ENCODE measurements around the gene NR6A1. TPM values are rescaled to one million over a fixed set of nuclear protein-coding genes. Genes with fewer than 3 reads are reported as not detected.

The NR6A1 gene
- total and polyA plus RNA-seq, 12 donors = 0.29 to 2.0 (median 1.2) TPM

GRCh38 chr9:124768334-124768733 is 2.8 kb downstream of the NR6A1 start:
- ATAC-seq (no peak), DNase-seq (no peak)
- Histone ChIP-seq H3K36me3 (no peaks in the 10 kb centered on the region), H3K4me1 (peaks cover 0 to 47% (median 17%) of the 10 kb centered on the region in 9 donors), H3K4me3 (no peak overlapping the region), H3K9me3 (no peaks in the 10 kb centered on the region), H3K27ac (no peak overlapping the region), H3K27me3 (peaks cover 0 to 66% (median 46%) of the 10 kb centered on the region in 7 donors)
- intact Hi-C loops (cut with DNase I) = no loop called here
- 65 to 78% methylated on average over 3 of the region's 3 CpGs for WGBS, 2 donors
- TF ChIP-seq CTCF (IDR thresholded peaks at IDR 0.05) = no peak

- H3K27me3 ChIP-seq = peaks cover 0 to 69% (median 50%) of the 10 kb centered on the region in 7 donors
- intact Hi-C loops (cut with DNase I) = no loop called here
- TF ChIP-seq CTCF (IDR thresholded peaks at IDR 0.05) = no peak
- WGBS, 2 donors = 66 to 76% methylated on average over 2 of the region's 2 CpGs
- DNase-seq (no peak), ATAC-seq (no peak)
- peaks cover 0 to 47% (median 17%) of the 10 kb centered on the region in 9 donors for H3K4me1 ChIP-seq
- H3K27ac ChIP-seq = no peak overlapping the region
- H3K9me3 ChIP-seq = no peaks in the 10 kb centered on the region
- no peak overlapping the region for H3K4me3 ChIP-seq
- H3K36me3 ChIP-seq = no peaks in the 10 kb centered on the region
Observed at GRCh38 chr9:124767821-124768220, 3.3 kb downstream of the NR6A1 start.

- intact Hi-C loops (cut with DNase I) = no loop called here
- WGBS, 2 donors = 71 to 80% methylated on average over 4 of the region's 4 CpGs
- Histone ChIP-seq H3K36me3 (no peaks in the 10 kb centered on the region), H3K9me3 (no peaks in the 10 kb centered on the region), H3K27me3 (peaks cover 0 to 70% (median 56%) of the 10 kb centered on the region in 7 donors), H3K4me1 (peaks cover 0 to 43% (median 11%) of the 10 kb centered on the region in 9 donors), H3K4me3 (no peak overlapping the region), H3K27ac (no peak overlapping the region)
- DNase-seq (no peak), ATAC-seq (no peak)
- peak in 1 of 9 donors; percentile 18 for TF ChIP-seq CTCF (IDR thresholded peaks at IDR 0.05)
Observed at GRCh38 chr9:124766815-124767554, 4.1 kb downstream of the NR6A1 start.

- intact Hi-C loops (cut with DNase I) = no loop called here
- Histone ChIP-seq H3K27ac (no peak overlapping the region), H3K4me3 (no peak overlapping the region), H3K9me3 (no peaks in the 10 kb centered on the region), H3K27me3 (peaks cover 0 to 75% (median 56%) of the 10 kb centered on the region in 7 donors), H3K4me1 (peaks cover 0 to 39% (median 11%) of the 10 kb centered on the region in 9 donors), H3K36me3 (no peaks in the 10 kb centered on the region)
- ATAC-seq (no peak), DNase-seq (no peak)
- no peak for TF ChIP-seq CTCF (IDR thresholded peaks at IDR 0.05)
- 93 to 94% methylated on average over 1 of the region's 1 CpG for WGBS, 2 donors
Observed at GRCh38 chr9:124766326-124766725, 4.8 kb downstream of the NR6A1 start.

Data from heart right ventricle (tissue), 16 donors.